ENCODE measurements around the gene JPT2.

DNA sequence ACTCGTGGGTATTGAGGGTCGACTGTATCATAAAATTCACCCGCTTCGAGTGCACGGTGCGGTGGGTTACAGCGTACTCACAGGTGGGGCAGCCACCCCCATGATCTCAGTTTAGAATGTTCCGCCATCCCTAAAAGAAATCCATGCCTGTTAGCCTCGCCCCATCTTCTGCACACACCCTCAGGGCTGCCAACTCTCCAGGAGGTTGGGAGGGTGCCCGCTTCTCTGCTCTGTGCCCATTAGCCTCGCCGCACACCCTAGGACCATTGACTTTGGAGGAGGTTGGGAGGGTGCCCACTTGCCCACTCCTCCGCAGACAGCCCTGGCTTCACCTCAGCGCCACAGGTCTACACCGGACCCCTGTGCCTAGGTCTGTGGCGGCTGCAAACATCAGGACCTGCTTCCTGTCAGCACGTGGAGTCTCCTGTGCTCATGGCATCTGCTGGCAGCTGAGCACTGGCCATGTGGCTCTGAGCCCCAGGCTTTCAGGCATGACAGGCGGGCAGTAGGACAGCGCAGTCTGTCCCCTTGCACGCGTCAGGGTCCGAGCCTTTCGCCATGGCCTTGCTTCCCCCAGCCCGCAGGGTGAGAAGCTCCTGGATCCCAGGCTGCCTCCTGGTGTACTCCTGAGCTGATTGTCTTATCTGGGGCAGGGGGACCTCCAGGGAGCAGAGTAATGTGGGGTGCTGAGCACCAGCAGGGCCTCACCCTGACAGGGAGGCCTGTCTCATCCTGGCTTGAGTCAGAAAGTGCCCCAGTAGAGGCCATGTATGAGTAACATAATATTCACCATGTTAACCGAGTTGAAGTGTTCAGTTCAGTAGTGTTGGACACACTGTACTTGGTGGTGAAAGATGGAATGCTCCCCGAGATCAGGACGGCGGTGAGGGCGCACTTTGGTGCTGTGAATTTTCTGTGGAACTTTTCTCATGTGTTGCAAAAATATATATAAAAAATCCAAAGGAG lies 71.4 kb downstream of the JPT2 start:
- no peak for TF ChIP-seq SIN3A (IDR thresholded peaks at IDR 0.05; ENCODE audit: low read depth, low read length)
- no peak for TF ChIP-seq RCOR1 (conservative IDR thresholded peaks at IDR 0.05; ENCODE audit: low read depth, low read length)
- TF ChIP-seq, protein P1, sequence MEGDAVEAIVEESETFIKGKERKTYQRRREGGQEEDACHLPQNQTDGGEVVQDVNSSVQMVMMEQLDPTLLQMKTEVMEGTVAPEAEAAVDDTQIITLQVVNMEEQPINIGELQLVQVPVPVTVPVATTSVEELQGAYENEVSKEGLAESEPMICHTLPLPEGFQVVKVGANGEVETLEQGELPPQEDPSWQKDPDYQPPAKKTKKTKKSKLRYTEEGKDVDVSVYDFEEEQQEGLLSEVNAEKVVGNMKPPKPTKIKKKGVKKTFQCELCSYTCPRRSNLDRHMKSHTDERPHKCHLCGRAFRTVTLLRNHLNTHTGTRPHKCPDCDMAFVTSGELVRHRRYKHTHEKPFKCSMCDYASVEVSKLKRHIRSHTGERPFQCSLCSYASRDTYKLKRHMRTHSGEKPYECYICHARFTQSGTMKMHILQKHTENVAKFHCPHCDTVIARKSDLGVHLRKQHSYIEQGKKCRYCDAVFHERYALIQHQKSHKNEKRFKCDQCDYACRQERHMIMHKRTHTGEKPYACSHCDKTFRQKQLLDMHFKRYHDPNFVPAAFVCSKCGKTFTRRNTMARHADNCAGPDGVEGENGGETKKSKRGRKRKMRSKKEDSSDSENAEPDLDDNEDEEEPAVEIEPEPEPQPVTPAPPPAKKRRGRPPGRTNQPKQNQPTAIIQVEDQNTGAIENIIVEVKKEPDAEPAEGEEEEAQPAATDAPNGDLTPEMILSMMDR (IDR thresholded peaks at IDR 0.05 in 2 of 3, conservative IDR thresholded peaks at IDR 0.05 in 1 of 3; ENCODE audit: control insufficient read depth in 2 of 3, extremely low read depth in 1 of 3, insufficient read depth in 1 of 3, low read depth in 3 of 3, low read length in 3 of 3), result no peak
- no peak for TF ChIP-seq POLR2AphosphoS5 (IDR thresholded peaks at IDR 0.05; ENCODE audit: low read length)
- TF ChIP-seq NR2C2 (IDR thresholded peaks at IDR 0.05; ENCODE audit: borderline replicate concordance, control insufficient read depth, insufficient read length, low read depth), result no peak
- TF ChIP-seq FOXK2 (IDR thresholded peaks at IDR 0.05), result no peak
- TF ChIP-seq, protein P2, sequence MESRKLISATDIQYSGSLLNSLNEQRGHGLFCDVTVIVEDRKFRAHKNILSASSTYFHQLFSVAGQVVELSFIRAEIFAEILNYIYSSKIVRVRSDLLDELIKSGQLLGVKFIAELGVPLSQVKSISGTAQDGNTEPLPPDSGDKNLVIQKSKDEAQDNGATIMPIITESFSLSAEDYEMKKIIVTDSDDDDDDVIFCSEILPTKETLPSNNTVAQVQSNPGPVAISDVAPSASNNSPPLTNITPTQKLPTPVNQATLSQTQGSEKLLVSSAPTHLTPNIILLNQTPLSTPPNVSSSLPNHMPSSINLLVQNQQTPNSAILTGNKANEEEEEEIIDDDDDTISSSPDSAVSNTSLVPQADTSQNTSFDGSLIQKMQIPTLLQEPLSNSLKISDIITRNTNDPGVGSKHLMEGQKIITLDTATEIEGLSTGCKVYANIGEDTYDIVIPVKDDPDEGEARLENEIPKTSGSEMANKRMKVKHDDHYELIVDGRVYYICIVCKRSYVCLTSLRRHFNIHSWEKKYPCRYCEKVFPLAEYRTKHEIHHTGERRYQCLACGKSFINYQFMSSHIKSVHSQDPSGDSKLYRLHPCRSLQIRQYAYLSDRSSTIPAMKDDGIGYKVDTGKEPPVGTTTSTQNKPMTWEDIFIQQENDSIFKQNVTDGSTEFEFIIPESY (IDR thresholded peaks at IDR 0.05), result no peak
- no peak for TF ChIP-seq EZH2 (IDR thresholded peaks at IDR 0.05; ENCODE audit: borderline replicate concordance, control insufficient read depth, low read depth, low read length)
- no peak for TF ChIP-seq WRNIP1 (IDR thresholded peaks at IDR 0.05; ENCODE audit: borderline replicate concordance, low read depth, low read length)
- TF ChIP-seq FOXM1 (IDR thresholded peaks at IDR 0.05; ENCODE audit: low read depth, low read length), result no peak
- no peak for TF ChIP-seq CHD1 (IDR thresholded peaks at IDR 0.05; ENCODE audit: low read depth, low read length)
- no peak for TF ChIP-seq FOS (IDR thresholded peaks at IDR 0.05; ENCODE audit: borderline replicate concordance, extremely low read depth, insufficient read length)
- TF ChIP-seq CREB1 (IDR thresholded peaks at IDR 0.05; ENCODE audit: low read depth), result no peak
